GM18519 (cell line): Measurements from ENCODE around the gene SYNC.

ENCODE experiments used
- ATAC-seq: cut with Tn5 transposase; IDR thresholded peaks from one replicate; pipeline ENCODE4 v1.9.1; 2021; ENCODE audit warnings: mild to moderate bottlenecking, moderate library complexity; ENCODE audit not compliant: unreplicated experiment, low FRiP score

The SYNC gene

DNA sequence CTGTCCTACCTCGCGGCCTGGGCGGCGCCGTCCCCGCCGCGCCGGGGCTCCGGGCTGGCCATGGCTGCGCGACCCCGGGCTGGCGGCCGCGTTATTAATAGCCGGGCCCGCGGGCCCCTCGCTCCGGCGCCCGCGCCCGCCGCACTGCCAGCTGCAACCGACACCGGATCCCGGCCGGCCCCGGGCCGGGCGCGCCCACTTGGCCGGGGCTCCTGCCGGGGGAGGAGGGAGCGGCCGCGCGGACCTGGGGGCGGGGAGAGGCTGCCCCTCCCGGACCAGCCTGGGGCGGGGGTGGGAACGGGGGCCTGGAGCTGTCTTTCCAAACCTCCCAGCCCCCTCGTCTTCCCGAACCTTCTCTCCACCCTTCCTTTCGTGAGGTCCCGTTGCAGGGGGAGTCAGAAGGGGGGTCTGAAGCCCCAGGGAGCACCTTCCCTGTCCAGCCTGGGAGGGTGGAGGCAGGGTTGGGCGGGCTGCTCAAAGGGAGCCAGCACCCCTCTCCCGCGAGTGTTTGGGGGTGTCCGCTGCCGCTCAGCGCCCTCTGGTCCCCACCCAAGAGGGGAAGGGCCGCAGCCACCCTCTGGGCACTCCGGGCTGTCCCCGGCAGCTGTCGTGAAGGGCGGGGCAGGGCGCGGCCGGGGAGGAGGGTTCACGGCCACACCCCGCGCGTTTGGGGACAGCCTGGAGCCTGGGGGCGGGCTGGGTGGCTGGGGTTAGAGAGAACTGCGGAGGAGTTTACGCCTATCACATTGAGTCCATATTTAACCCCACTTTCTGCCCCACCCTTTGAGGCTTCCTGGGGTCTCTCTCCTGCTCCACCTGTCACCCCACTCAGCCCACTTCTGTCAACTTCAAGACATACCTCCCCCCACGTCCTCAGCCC, at the start of gene SYNC:
TSS of gene SYNC (minus strand) at position 172 of the 880 bp plus-strand sequence. CDS start at position 62, 110 bp downstream.
- no peak for ATAC-seq

GRCh38 chr1:32749771-32750170, 47.2 kb upstream of the SYNC start:
- no peak for ATAC-seq

- ATAC-seq, result no peak
Observed at GRCh38 chr1:32749332-32749731, 46.8 kb upstream of the SYNC start.

GRCh38 chr1:32748926-32749325, 46.4 kb upstream of the SYNC start:
- ATAC-seq, result no peak

GRCh38 chr1:32748348-32748747, 45.8 kb upstream of the SYNC start:
- no peak for ATAC-seq

- ATAC-seq, result no peak
Observed at GRCh38 chr1:32746130-32746529, 43.6 kb upstream of the SYNC start.

- no peak for ATAC-seq
Observed at GRCh38 chr1:32744071-32744425, 41.5 kb upstream of the SYNC start.

DNA sequence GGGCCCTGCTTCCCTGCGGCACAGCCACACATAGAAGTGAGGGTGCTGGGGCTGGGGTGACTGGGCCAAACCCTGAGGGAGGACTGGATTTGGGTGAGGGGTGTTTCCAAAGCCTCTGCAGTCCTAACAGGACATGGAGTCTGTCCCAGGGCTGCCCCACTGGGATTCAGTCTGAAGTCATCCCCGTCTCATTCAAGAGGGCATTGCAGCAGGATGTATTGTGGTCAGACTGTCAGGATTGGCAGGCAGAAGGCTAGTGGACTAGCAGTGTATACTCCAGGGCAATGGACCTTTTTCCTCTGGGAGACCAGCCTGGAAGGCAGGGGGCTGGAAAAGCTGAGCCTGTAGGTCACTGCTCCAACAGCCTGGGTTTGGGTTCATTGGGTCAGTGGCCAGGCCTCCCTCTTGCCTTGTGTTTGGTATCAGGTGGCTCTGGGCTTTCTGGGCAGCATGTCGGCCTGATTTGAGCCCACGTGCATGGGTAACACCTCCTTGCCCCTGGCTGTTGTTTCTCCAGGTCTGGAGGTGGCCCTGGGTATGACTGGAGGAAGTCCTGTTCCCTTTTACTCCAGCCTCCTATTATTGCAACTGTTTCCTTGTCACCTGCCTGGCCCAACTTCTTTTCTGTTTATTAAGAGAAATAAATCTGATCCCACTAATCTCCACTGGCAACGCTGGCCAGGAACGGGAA, 41.0 kb upstream of the SYNC start:
- ATAC-seq, result no peak

DNA sequence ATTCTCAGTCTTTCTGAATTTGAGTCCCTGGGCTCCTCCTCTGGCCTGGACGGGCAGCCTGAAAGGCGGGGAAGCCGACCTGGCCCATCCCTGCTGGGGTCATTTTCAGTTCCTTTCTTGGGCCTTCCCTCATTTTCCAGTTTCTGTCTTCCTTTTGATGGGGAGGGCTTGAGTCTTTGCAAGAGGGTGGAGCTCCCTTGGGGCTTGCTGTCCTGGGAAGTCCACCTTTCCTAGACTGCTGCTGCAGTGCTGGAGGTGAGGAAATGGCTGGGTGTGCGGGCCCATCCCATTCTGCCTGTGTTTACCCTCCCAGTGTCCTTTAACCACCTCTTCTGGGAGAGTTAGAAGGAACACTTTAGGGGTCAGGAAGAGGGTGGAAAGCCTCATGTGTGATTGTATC, 40.4 kb upstream of the SYNC start:
- no peak for ATAC-seq

DNA sequence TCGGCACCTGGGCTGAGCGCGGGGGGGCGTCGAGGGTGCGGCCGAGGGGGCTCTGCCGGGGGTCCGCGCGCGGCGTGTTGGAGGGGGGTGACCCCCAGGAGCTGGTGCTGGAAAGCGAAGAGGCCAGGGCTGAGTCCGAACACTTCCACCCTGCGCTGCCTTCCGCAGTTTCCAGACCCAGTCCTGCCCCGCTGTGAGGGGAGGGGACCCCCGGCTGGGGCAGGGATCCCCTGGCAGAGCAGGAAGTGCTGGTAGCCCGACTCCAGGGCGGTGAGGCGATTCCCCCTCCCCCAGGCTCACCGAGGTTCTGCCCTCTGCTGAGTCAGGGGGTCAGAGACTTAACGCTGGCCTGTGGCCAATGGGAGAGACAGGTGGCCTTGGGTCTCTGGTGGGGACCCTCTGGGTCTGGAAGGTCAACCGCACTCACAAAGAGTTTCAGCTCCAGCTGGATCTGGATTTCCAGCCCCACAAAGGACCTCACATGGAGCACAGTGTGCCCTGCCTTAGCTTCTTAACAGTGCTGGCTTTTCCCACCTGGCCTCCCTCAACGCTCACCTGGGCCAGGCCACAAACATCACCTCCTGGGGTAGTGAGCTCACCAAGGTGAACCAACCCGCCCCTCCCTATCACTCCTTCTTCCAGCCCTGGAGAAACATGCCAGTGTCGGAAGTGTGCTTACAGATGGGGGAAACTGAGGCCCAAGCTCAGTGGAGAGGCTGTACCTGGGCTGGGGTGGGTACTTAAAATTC, 39.8 kb upstream of the SYNC start:
- no peak for ATAC-seq

DNA sequence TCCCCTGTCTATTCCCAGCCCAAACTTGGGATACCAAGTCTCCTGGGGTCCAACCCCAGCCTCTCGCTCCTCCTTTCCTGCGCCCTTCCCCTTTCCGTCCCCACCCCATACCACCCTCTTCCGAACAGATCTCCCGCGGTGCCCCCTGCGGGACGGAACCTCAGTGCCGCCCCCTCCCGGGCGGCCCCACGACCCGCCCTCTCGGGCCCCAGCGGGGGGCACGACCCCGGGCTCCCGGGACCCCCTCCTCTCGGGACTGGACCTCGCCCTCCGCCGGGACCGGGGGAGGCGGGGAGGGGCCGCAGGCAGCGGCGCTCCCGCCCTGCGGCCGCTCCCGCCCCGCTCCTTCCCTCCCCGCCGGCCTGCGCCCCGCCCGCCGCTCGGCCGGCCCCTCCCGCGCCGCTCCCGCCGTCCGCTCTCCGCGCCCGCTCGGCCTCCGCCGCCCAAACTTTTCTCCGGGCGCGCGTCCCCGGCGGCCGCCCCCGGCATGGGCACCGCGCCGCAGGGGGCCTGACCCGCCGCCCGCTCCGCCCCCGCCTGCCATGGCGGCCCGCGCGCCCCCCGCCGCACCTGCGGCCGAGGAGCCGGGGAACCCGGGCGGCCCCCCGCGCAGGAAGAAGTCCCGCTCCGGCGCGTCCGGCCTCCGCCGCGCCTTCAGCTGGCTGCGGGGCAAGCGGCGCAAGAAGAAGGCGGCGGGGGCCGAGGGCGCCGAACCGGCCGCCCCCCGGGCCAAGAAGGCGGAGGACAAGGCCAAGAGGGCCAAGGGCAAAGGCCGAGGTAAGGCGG, 39.0 kb upstream of the SYNC start:
- no peak for ATAC-seq

- ATAC-seq, result no peak
Observed at GRCh38 chr1:32741059-32741412, 38.5 kb upstream of the SYNC start.

DNA sequence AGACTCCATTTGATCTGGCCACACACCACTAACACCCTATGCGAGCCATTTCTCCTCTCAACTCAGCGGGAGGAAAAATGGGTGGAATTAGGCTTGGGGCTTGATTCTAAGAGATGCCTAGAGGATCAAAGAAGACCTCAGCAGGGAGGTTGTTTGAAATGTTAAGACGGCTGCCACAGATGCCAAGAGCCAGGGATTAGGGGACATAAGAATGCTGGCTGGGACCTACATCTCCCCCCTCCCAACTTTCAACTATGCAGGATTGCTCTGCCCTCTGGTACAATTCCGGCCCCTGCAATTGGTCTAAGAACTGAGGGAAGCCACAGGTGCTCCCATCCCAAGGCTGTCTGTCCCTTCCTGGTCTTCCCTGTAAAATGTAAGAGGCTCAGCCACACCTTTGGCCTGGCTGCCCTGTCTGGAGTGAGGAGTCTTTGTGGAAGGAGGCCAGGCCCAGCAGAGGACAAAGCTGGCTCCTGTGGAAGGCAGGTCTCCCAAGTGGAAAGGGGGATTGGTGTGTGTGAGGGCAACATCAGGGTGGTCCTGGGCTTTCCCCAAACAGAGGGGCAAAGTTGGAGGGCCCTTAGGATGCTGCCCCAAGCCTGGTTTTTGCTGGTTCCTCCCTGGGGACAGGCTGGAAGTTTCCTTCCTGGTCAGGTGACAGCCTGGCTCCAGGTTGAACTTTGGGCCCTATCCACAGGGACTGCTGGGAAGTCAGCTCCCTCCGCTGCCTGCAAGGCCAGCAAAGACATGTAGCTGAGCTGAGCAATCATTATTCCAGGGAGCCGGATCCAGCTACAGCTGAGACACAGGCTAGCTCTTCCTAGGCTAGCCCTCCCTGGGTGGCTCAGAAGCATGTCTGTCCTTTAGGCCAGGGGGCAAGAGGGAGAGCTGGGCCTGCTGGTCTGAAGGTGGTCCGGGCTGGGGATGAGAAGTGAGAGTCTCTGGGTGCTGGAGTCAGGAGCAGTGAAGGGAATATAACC, 34.5 kb upstream of the SYNC start:
- no peak for ATAC-seq

GRCh38 chr1:32733582-32734321, 31.2 kb upstream of the SYNC start:
- no peak for ATAC-seq

DNA sequence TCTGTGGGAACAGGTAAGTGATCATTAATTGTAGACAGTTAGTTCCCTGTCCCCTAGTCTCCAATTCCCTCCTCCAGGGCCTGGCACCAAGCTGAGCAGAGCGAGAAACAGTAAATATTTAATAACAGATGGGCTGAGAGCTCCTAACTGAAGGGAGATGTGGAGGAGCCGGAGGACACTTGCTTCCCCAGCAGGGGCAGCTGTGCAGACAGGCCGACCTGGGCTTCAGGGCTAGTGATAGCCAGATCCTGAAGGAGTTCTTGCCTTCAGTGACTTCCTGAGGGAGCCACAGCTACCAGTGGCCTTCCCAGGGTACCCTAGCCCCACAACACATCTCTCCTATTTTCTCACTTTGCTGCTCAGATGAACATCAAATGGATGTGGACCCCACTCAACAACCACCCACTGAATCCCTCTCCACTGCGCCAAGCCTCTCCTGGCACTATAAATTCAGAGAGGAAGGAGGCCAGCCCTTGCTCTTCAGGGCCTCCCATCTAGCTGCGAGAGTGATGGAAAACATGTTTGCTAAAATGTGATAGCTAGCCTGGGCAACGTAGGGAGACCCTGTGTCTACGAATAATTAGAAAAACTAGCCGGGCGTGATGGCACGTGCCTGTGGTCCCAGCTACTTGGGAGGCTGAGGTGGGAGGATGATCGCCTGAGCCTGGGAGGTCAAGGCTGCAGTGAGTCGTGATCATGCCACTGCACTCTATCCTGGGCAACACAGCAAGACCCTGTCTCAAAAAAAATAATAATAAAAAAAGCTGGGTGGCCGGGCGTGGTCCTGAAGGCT, 26.9 kb upstream of the SYNC start:
- no peak for ATAC-seq

DNA sequence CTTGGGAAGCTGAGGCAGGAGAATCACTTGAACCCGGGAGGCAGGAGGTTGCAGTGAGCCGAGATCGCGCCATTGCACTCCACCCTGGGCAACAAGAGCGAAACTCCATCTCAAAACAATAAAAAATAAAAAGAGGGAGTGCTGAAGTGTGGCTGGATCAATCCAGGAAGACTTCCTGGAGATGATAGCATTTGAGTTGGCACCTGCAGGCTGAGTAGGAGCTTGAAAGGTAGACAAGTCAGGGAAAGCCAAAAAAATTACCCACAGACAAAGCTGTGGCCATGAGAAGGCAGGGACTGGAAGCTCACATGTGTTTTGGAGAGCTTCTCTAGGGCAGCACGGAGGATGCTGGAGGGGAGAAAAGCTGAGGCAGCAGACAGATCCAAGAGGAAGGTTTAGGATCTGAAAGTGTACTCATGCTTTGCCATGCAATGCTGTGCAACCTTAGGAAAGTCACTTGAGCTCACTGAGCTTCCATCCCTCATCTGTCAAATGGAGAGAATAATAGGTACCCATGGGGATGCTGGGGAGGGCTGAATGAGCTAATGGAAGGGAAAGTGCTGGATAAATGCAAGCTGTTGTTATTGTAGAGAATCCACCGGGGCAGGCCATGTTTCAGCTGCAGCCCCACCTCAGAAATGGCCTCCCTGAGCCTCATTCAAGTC, 26.0 kb upstream of the SYNC start:
- ATAC-seq, result no peak

DNA sequence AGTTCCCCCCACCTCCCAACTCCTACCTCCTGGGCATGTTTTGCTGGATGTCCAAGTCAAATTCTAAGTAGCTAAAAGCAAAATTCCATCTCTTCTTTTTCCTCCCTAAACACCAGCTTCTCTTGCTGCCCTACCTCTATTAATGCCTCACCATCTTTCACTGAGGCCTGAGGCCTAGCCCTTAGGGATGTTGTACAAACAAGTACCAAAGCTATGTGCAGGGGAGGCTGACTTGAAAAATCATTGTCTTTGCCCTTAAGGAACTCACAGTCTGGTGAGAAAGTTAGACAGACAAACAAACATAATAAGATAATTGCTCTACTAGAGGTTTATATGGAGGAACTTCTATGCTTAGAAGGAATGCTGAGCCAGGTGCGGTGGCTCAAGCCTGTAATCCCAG, 25.3 kb upstream of the SYNC start:
- no peak for ATAC-seq

DNA sequence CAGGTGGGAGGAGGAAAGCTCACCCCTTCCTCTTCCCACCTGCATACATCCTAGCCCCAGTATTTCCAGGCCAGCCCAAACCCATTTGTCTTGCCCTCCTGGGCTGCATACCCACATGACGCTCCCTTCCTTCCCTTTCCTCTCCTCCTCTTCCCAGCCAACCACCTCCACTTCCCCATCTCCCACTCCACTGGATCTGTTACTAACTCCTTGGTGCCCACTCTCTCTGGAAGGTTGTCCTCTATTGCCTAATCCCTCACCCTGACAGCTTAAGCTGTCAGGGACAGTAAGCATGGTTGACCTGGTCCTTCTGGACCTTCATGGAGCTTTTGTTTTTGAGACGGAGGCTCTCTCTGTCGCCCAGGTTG, 23.0 kb upstream of the SYNC start:
- no peak for ATAC-seq
